Tibial nerve (tissue), 4 donors: ENCODE results near the gene AKT1S1. TPM values are rescaled to one million over a fixed set of nuclear protein-coding genes. Genes with fewer than 3 reads are reported as not detected.

Experiments
- DNase-seq, 2 donors: peaks; one replicate each; pipeline ENCODE4 v3.0.0-alpha.2; 2019; ENCODE audit warnings: low spot score in 2 of 2
- H3K27ac ChIP-seq, 4 donors: fragments of 200-600 bp; sonication (generic) in 3 of 4; one replicate each; pipeline ENCODE4 v1.5.1; 2017 to 2019; ENCODE audit warnings: mild to moderate bottlenecking in 1 of 4
- H3K27me3 ChIP-seq, 2 donors: fragments of 200-600 bp; sonication (generic) in 1 of 2; one replicate each; pipeline versions ENCODE4 v1.5.1 to v1.6.0; 2017 to 2019
- H3K36me3 ChIP-seq, 3 donors: fragments of 200-600 bp; sonication (generic); one replicate each; pipeline ENCODE4 v1.5.1; 2018 to 2019
- H3K4me1 ChIP-seq, 4 donors: fragments of 200-600 bp; sonication (generic) in 3 of 4; one replicate each; pipeline ENCODE4 v1.5.1; 2017 to 2019
- H3K4me3 ChIP-seq, 4 donors: fragments of 200-600 bp; sonication (generic) in 3 of 4; one replicate each; pipeline ENCODE4 v1.5.1; 2017 to 2019; ENCODE audit warnings: mild to moderate bottlenecking in 1 of 4, moderate library complexity in 1 of 4
- H3K9me3 ChIP-seq, 4 donors: fragments of 200-600 bp; sonication (generic) in 3 of 4; one replicate each; pipeline ENCODE4 v1.5.1; 2017 to 2019
- EP300 ChIP-seq, 2 donors: sonication (generic); formaldehyde crosslinking; IDR thresholded peaks; one replicate each; pipeline ENCODE4 v1.6.1; 2017; ENCODE audit warnings: antibody characterized with exemption in 2 of 2, mild to moderate bottlenecking in 1 of 2
- POLR2A ChIP-seq, 2 donors: fragments of 450-650 bp; IDR thresholded peaks; one replicate each; pipeline ENCODE4 v1.6.1; 2017; ENCODE audit warnings: antibody characterized with exemption in 2 of 2, mild to moderate bottlenecking in 2 of 2, moderate library complexity in 2 of 2
- WGBS, 2 donors: methylation state at CpG; one replicate each; pipeline ENCODE4 v1.1.5; 2018; 5-methylcytosine and 5-hydroxymethylcytosine counted together
- total RNA-seq, 4 donors: library from RNA; depleted of rRNA; stranded (reverse); fragments of >200 nt; gene quantifications; one replicate each; pipeline ENCODE4 v1.1.0, GENCODE V29; 2016
- TF ChIP-seq, protein P1 (sequence below), 5 experiments: fragments of 200-600 bp in 3 of 5; fragments of 450-650 bp in 2 of 5; sonication (generic) in 3 of 5; IDR thresholded peaks; one replicate each; pipeline ENCODE4 v1.5.1; 2016 to 2019; ENCODE audit warnings: antibody characterized with exemption in 5 of 5, mild to moderate bottlenecking in 3 of 5, moderate library complexity in 2 of 5

AKT1S1 gene
- total RNA-seq, 4 donors from 2014 or later, result 20.6 to 27.4 (median 25.4) TPM

DNA sequence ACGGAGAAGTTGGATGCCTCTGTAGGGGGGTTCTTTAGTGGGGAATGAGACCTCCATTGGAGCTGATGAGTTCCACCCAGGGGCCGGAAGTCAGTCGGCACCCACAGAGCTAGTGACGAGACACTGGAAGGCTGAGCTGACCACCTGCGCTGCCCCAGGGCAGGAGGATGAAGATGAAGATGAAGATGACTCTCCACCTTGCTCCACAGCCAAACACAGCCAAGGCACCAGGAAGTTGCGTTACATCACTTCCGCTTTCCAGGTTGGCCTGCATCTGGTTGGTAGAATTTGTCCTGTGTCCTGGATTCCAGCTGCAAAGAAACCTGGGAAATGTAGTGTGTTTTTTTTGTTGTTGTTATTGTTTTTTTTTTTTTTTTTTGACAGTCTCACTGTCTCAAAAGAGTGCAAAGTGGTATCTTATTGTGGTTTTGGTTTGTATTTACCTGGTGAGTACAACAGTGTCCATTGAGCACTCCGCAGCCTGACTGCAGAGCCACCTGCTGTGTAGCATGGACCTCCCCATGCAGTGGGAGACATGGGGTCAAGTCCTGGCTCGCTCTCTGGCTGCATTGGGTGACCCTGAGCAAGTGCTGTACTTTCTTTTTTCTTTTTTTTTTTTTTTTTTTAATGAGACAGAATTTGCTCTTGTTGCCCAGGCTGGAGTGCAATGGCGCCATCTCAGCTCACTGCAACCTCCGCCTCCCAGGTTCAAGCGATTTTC lies 2.2 kb upstream of the AKT1S1 start:
- 92 to 97% methylated on average over 12 of the region's 12 CpGs for WGBS, 2 donors
- Histone ChIP-seq H3K4me1 (peaks cover 0 to 39% (median 15%) of the 10 kb centered on the region in 4 donors), H3K9me3 (peaks cover 0 to 5% (median 0%) of the 10 kb centered on the region in 4 donors), H3K27me3 (no peaks in the 10 kb centered on the region), H3K36me3 (peaks cover 20 to 61% (median 38%) of the 10 kb centered on the region in 3 donors), H3K4me3 (no peak overlapping the region), H3K27ac (peak overlapping the region in 2 of 4 donors; percentile 98 to 100)
- TF ChIP-seq, protein P1, sequence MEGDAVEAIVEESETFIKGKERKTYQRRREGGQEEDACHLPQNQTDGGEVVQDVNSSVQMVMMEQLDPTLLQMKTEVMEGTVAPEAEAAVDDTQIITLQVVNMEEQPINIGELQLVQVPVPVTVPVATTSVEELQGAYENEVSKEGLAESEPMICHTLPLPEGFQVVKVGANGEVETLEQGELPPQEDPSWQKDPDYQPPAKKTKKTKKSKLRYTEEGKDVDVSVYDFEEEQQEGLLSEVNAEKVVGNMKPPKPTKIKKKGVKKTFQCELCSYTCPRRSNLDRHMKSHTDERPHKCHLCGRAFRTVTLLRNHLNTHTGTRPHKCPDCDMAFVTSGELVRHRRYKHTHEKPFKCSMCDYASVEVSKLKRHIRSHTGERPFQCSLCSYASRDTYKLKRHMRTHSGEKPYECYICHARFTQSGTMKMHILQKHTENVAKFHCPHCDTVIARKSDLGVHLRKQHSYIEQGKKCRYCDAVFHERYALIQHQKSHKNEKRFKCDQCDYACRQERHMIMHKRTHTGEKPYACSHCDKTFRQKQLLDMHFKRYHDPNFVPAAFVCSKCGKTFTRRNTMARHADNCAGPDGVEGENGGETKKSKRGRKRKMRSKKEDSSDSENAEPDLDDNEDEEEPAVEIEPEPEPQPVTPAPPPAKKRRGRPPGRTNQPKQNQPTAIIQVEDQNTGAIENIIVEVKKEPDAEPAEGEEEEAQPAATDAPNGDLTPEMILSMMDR (IDR thresholded peaks at IDR 0.05), result no peak
- TF ChIP-seq EP300 (IDR thresholded peaks at IDR 0.05) (no peak), POLR2A (IDR thresholded peaks at IDR 0.05) (no peak)
- DNase-seq, result no peak

DNA sequence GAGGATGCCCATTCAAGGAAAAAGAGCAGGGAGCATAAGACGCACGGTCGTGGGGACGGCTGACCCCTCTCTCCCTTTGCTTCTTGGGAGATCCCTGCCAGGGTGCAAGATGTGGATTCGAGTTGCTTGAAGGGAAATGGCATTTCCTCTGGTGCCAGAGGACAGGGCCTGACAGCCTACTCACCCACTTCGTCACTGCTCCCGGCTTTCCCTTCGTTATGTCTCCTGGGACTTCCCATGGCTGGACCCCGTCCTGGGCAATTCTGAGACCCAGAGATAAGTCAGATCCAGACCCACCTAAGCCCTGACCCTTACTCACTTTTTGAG lies 1.6 kb upstream of the AKT1S1 start:
- Histone ChIP-seq H3K4me3 (peak overlapping the region in 3 of 4 donors; percentile 65 to 88 (median 81)), H3K36me3 (peaks cover 17 to 59% (median 31%) of the 10 kb centered on the region in 3 donors), H3K9me3 (peaks cover 0 to 5% (median 0%) of the 10 kb centered on the region in 4 donors), H3K4me1 (peaks cover 0 to 44% (median 15%) of the 10 kb centered on the region in 4 donors), H3K27ac (peak overlapping the region; percentile 97 to 100 (median 98)), H3K27me3 (no peaks in the 10 kb centered on the region)
- TF ChIP-seq EP300 (IDR thresholded peaks at IDR 0.05), result no peak
- DNase-seq, result no peak
- 70 to 74% methylated on average over 9 of the region's 9 CpGs for WGBS, 2 donors

DNA sequence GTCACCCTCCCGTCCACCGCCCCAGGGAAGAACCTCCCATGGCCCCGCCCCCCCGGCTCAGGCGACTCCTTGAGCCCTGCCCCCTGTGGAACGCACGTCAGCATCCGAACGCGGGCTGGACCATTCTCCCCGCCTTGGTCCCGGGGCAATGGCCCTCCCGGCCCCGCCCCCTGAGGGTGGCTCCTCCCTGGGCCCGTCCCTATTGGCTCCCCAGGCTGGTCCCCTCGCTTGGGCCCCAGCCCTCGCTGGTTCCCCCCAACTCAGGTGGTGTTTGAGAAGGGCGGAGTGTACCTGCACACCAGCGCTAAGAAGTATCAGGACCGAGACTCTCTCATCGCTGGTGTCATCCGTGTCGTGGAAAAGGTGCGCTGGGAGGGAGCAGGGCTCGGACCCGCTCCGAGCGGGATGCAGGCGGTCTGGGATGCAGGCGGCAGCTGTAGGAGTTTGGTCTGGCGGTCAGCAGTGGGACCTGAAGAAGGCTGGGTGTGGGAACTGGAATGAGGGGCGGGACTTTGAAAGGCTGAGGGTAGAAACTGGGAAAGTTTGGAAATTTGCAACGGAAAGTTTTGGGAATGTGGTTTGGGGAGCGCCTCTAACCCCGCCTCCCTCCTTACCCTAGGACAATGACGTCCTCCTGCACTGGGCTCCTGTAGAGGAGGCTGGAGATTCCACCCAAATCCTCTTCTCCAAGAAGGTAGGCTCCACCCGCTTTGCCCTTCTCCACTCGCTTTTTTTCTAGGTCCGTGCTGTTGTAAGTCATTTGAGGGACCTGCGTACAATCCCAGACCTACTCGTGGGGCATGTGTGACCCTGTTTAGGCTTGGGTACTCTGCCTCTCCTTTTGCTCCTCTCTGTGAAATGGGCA lies 956 bp upstream of the AKT1S1 start:
- Histone ChIP-seq H3K4me3 (peak overlapping the region; percentile 65 to 88 (median 80)), H3K36me3 (peaks cover 17 to 58% (median 25%) of the 10 kb centered on the region in 3 donors), H3K27ac (peak overlapping the region; percentile 97 to 100 (median 98)), H3K4me1 (peaks cover 0 to 46% (median 15%) of the 10 kb centered on the region in 4 donors), H3K27me3 (no peaks in the 10 kb centered on the region), H3K9me3 (peaks cover 0 to 5% (median 0%) of the 10 kb centered on the region in 4 donors)
- TF ChIP-seq POLR2A (IDR thresholded peaks at IDR 0.05) (no peak), EP300 (IDR thresholded peaks at IDR 0.05) (no peak)
- TF ChIP-seq, protein P1 (IDR thresholded peaks at IDR 0.05), result no peak
- 6 to 11% methylated on average over 25 to 37 of the region's 41 CpGs for WGBS, 2 donors
- DNase-seq, result peak; percentile 97 to 98

GRCh38 chr19:49876422-49877019 lies 634 bp downstream of the AKT1S1 start:
- Histone ChIP-seq H3K4me1 (peaks cover 0 to 56% (median 15%) of the 10 kb centered on the region in 4 donors), H3K9me3 (no peaks in the 10 kb centered on the region), H3K36me3 (peaks cover 10 to 58% (median 12%) of the 10 kb centered on the region in 3 donors), H3K27me3 (no peaks in the 10 kb centered on the region), H3K27ac (peak overlapping the region; percentile 97 to 100 (median 98)), H3K4me3 (peak overlapping the region; percentile 78 to 88 (median 80))
- peak; percentile 79 to 92 for TF ChIP-seq EP300 (IDR thresholded peaks at IDR 0.05)
- TF ChIP-seq, protein P1 (IDR thresholded peaks at IDR 0.05), result no peak
- peak in 1 of 2 donors; percentile 37 for TF ChIP-seq POLR2A (IDR thresholded peaks at IDR 0.05)
- DNase-seq, result peak; percentile 96 to 97
- WGBS, 2 donors, result 0 to 1% methylated on average over 18 to 40 of the region's 46 CpGs

DNA sequence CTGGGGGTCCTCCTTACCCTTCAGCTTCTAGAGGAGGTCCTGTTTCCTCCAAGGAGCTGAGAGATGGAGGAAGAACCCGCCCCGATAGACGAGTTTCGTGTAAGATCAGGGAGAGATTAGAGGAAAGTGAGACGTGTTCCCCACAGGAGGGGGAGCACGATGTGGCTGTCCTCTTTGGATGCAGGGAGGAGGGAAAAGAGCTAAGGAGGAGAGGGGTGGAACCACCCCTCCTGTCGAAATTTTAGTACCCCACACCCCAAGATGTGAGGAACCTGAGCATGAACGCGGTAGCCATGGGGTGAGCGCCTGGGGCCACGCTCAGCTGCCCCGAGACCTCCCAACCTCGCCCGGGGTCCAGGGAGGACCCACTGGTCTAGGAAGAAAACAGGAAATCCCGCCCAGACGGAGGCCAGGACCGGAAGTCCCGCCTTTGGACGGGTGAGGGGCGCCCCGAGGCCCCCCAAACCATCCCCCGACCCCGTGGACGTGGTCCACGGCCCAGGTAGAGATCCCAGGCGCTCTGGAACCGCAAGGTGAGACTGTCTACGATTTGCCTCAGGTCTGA lies 1.2 kb downstream of the AKT1S1 start:
- Histone ChIP-seq H3K27ac (peak overlapping the region; percentile 97 to 100 (median 98)), H3K36me3 (peaks cover 6 to 58% (median 8%) of the 10 kb centered on the region in 3 donors), H3K4me3 (peak overlapping the region; percentile 78 to 88 (median 80)), H3K27me3 (no peaks in the 10 kb centered on the region), H3K9me3 (no peaks in the 10 kb centered on the region), H3K4me1 (peaks cover 0 to 62% (median 15%) of the 10 kb centered on the region in 4 donors)
- WGBS, 2 donors, result 0 to 1% methylated on average over 14 to 16 of the region's 28 CpGs
- DNase-seq, result peak in 1 of 2 donors; percentile 55
- TF ChIP-seq, protein P1 (IDR thresholded peaks at IDR 0.05), result no peak
- no peak for TF ChIP-seq POLR2A (IDR thresholded peaks at IDR 0.05)
- TF ChIP-seq EP300 (IDR thresholded peaks at IDR 0.05), result no peak
